ENCODE measurements around the gene FOXO1. TPM values are rescaled to one million over a fixed set of nuclear protein-coding genes. Genes with fewer than 3 reads are reported as not detected.

Gene FOXO1
- total RNA-seq, 2 donors from 2014 or later, result 41.7 to 60.9 TPM

DNA sequence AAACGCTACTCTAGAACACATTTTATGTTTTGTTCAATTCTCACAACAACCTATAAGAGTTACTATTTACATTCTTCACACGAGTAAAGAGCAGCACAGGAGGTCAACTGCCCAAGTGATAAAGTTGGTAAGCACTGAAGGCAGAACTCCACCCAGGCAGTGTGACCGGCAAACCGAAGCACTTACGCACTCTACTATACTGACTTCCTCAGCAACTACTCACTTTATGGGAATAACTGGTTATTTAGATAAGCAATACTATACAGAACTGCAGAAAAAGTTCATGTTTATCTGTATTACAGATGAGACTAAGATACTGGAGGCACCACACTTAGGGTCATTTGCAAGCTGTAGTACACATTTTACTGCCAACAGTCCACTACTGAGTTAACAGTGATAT lies 28.8 kb downstream of the FOXO1 start:
- H3K9me3 ChIP-seq, result no peaks in the 10 kb centered on the region
- H3K4me3 ChIP-seq, result peak overlapping the region; percentile 20
- H3K27ac ChIP-seq, result peak overlapping the region in 1 of 2 donors; percentile 54
- no peak for DNase-seq (ENCODE audit: low spot score)
- ATAC-seq (ENCODE audit: insufficient number of reproducible peaks, low FRiP score, low read depth), result no peak
- H3K27me3 ChIP-seq (replicated peaks; ENCODE audit: insufficient read depth), result no peaks in the 10 kb centered on the region
- H3K4me1 ChIP-seq (ENCODE audit: control insufficient read depth in 1 of 2, low read depth in 2 of 2), result peaks cover 34 to 71% of the 10 kb centered on the region in 2 donors
- no peak for TF ChIP-seq CTCF (IDR thresholded peaks at IDR 0.05)
- H3K36me3 ChIP-seq, result no peaks in the 10 kb centered on the region

- no peaks in the 10 kb centered on the region for H3K27me3 ChIP-seq (replicated peaks; ENCODE audit: insufficient read depth)
- no peaks in the 10 kb centered on the region for H3K9me3 ChIP-seq
- no peak for TF ChIP-seq CTCF (IDR thresholded peaks at IDR 0.05)
- H3K36me3 ChIP-seq, result no peaks in the 10 kb centered on the region
- ATAC-seq (ENCODE audit: insufficient number of reproducible peaks, low FRiP score, low read depth) (no peak), DNase-seq (ENCODE audit: low spot score) (no peak)
- H3K27ac ChIP-seq, result no peak overlapping the region
- peaks cover 33 to 67% of the 10 kb centered on the region in 2 donors for H3K4me1 ChIP-seq (ENCODE audit: control insufficient read depth in 1 of 2, low read depth in 2 of 2)
- H3K4me3 ChIP-seq, result no peak overlapping the region
Measured at GRCh38 chr13:40635315-40635995, 31.0 kb downstream of the FOXO1 start.

GRCh38 chr13:40632915-40633314 lies 33.5 kb downstream of the FOXO1 start:
- no peaks in the 10 kb centered on the region for H3K27me3 ChIP-seq (replicated peaks; ENCODE audit: insufficient read depth)
- no peak overlapping the region for H3K27ac ChIP-seq
- no peak for TF ChIP-seq CTCF (IDR thresholded peaks at IDR 0.05)
- no peaks in the 10 kb centered on the region for H3K36me3 ChIP-seq
- H3K9me3 ChIP-seq, result no peaks in the 10 kb centered on the region
- no peak overlapping the region for H3K4me3 ChIP-seq
- DNase-seq (ENCODE audit: low spot score), result no peak
- H3K4me1 ChIP-seq (ENCODE audit: control insufficient read depth in 1 of 2, low read depth in 2 of 2), result peaks cover 13 to 42% of the 10 kb centered on the region in 2 donors
- no peak for ATAC-seq (ENCODE audit: insufficient number of reproducible peaks, low FRiP score, low read depth)

DNA sequence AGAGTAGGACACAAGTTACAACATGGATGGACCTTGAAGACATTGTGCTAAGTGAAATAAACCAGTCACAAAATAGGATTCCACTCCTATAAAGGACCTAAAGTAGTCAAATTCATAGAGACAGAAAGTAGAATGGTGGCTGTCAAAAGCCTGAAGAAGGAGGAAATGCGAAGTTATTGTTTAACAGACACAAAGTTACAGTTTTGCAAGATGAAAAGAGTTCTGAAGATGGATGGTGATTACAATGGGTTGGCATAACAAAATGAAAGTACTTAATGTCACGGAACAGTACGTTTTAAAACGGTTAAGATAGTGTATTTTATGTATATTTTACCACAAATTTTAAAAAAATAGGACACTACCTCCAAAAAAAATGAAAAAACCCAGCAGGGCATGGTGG lies 34.8 kb downstream of the FOXO1 start:
- no peak overlapping the region for H3K4me3 ChIP-seq
- no peaks in the 10 kb centered on the region for H3K9me3 ChIP-seq
- H3K27ac ChIP-seq, result no peak overlapping the region
- ATAC-seq (ENCODE audit: insufficient number of reproducible peaks, low FRiP score, low read depth) (no peak), DNase-seq (ENCODE audit: low spot score) (no peak)
- no peak for TF ChIP-seq CTCF (IDR thresholded peaks at IDR 0.05)
- no peaks in the 10 kb centered on the region for H3K36me3 ChIP-seq
- peaks cover 12 to 40% of the 10 kb centered on the region in 2 donors for H3K4me1 ChIP-seq (ENCODE audit: control insufficient read depth in 1 of 2, low read depth in 2 of 2)
- no peaks in the 10 kb centered on the region for H3K27me3 ChIP-seq (replicated peaks; ENCODE audit: insufficient read depth)

- no peak overlapping the region for H3K4me3 ChIP-seq
- H3K9me3 ChIP-seq, result no peaks in the 10 kb centered on the region
- H3K4me1 ChIP-seq (ENCODE audit: control insufficient read depth in 1 of 2, low read depth in 2 of 2), result peaks cover 25 to 40% of the 10 kb centered on the region in 2 donors
- no peak for TF ChIP-seq CTCF (IDR thresholded peaks at IDR 0.05)
- no peaks in the 10 kb centered on the region for H3K27me3 ChIP-seq (replicated peaks; ENCODE audit: insufficient read depth)
- DNase-seq (ENCODE audit: low spot score), result no peak
- no peak for ATAC-seq (ENCODE audit: insufficient number of reproducible peaks, low FRiP score, low read depth)
- H3K27ac ChIP-seq, result no peak overlapping the region
- no peaks in the 10 kb centered on the region for H3K36me3 ChIP-seq
Measured at GRCh38 chr13:40629678-40630384, 36.6 kb downstream of the FOXO1 start.

Measured in thoracic aorta (tissue), 2 donors.